ENCODE results near the gene SFRP2. TPM values are rescaled to one million over a fixed set of nuclear protein-coding genes. Genes with fewer than 3 reads are reported as not detected.

SFRP2 gene
- total and polyA plus RNA-seq, 8 donors: 1.2 to 40.0 (median 9.2) TPM; not detected in 2

DNA sequence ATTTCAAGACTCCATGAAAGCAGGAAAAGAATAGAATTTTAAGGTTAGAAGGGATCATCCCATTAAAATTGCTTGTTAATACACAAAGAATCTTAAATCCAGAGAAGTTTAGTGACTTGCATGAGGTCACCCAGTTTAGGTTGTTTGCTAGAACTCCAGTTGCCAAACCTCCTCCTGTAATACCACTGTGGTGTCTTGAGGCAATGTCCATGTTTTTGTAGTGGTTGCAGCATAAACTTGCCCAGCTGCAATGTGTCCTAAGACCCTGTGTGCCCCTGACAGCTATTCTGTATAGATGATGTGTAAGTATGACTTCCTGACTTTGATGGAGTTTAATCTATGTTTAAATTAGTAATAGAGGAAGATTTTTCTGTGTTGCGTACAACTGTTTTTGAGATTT lies 6.3 kb downstream of the SFRP2 start:
- whole genome bisulfite sequencing, 5 donors: 92 to 97% (median 97%) methylated on average over 1 of the region's 1 CpG
- TF ChIP-seq POLR2AphosphoS5 (IDR thresholded peaks at IDR 0.05): no peak
- no peak for DNase-seq

DNA sequence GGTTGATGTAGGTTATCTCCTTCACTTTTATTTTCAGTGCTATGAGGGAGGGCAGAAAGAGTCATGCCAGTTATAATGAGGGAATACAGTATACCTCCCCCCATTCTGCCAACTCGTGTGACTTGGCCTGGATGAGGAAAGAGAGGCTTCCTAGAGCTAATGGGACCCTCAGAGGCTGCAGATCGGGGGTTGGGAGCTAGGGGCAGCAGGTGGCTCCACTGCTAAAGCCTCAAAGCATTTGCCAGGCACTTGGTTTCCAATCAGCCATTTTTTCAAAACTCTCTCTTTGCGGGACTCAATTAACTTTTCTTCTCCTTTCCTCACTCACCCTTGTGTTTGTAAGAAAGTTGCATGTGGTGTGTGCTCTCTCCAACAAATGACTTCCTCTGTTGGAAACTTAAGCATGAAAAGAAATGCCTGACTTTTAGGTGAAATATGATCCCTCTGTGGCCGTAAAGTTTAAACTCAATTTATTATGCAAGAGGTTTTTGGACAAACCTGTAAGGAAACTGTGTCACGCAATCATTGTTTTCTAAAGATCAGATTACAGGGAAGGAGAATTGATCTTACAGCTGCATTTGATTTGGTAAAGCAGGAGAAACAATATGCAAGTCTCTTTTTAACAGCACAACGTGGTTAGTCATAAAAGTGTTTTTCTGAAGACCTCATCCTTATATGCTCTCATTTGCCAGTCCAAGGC lies 7.0 kb downstream of the SFRP2 start:
- Histone ChIP-seq H3K27ac (no peak overlapping the region), H3K4me3 (no peak overlapping the region), H3K27me3 (peaks cover 0 to 26% (median 9%) of the 10 kb centered on the region in 3 donors), H3K4me1 (no peaks in the 10 kb centered on the region), H3K36me3 (no peaks in the 10 kb centered on the region), H3K9me3 (peaks cover 0 to 3% (median 0%) of the 10 kb centered on the region in 4 donors)
- DNase-seq: no peak
- intact Hi-C loops (cut with DNase I; ENCODE audit: low total_unique reads): no loop called here
- no peak for TF ChIP-seq POLR2A (IDR thresholded peaks at IDR 0.05)
- no peak for TF ChIP-seq POLR2AphosphoS5 (IDR thresholded peaks at IDR 0.05)
- TF ChIP-seq EP300 (IDR thresholded peaks at IDR 0.05): no peak
- TF ChIP-seq, protein P1, sequence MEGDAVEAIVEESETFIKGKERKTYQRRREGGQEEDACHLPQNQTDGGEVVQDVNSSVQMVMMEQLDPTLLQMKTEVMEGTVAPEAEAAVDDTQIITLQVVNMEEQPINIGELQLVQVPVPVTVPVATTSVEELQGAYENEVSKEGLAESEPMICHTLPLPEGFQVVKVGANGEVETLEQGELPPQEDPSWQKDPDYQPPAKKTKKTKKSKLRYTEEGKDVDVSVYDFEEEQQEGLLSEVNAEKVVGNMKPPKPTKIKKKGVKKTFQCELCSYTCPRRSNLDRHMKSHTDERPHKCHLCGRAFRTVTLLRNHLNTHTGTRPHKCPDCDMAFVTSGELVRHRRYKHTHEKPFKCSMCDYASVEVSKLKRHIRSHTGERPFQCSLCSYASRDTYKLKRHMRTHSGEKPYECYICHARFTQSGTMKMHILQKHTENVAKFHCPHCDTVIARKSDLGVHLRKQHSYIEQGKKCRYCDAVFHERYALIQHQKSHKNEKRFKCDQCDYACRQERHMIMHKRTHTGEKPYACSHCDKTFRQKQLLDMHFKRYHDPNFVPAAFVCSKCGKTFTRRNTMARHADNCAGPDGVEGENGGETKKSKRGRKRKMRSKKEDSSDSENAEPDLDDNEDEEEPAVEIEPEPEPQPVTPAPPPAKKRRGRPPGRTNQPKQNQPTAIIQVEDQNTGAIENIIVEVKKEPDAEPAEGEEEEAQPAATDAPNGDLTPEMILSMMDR (IDR thresholded peaks at IDR 0.05): no peak
- WGBS, 5 donors: 22 to 39% (median 25%) methylated on average over 6 of the region's 6 CpGs

More for the DNA sequence above, 6.3 kb downstream of the SFRP2 start:
- H3K9me3 ChIP-seq: peaks cover 0 to 3% (median 0%) of the 10 kb centered on the region in 4 donors
- no peaks in the 10 kb centered on the region for H3K36me3 ChIP-seq
- H3K27ac ChIP-seq: no peak overlapping the region
- H3K4me1 ChIP-seq: no peaks in the 10 kb centered on the region
- peaks cover 0 to 33% (median 14%) of the 10 kb centered on the region in 3 donors for H3K27me3 ChIP-seq
- no peak overlapping the region for H3K4me3 ChIP-seq
- intact Hi-C loops (cut with DNase I; ENCODE audit: low total_unique reads): no loop called here

DNA sequence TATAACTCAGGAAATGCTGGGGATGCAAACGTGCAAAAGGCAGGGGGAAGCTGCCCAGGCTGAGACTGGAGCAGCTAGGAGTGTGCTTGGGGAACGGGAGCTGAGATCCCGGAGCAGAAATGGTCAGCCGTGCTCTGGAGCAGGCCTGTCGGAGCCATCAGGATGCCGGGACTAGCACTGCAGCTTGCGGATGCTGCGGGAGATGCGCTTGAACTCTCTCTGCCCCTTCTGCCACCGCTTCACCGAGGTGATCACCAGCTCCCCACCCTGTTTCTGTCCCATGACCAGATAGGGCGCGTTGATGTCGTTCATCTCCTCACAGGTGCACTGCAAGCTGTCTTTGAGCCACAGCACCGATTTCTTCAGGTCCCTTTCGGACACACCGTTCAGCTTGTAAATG lies 7.6 kb downstream of the SFRP2 start:
- no peak for DNase-seq
- H3K4me3 ChIP-seq: no peak overlapping the region
- 85 to 90% (median 87%) methylated on average over 17 of the region's 17 CpGs for WGBS, 5 donors
- TF ChIP-seq POLR2A (IDR thresholded peaks at IDR 0.05) (no peak), POLR2AphosphoS5 (IDR thresholded peaks at IDR 0.05) (no peak), EP300 (IDR thresholded peaks at IDR 0.05) (no peak)
- TF ChIP-seq, protein P1 (IDR thresholded peaks at IDR 0.05): no peak
- H3K36me3 ChIP-seq: no peaks in the 10 kb centered on the region
- no peak overlapping the region for H3K27ac ChIP-seq
- H3K4me1 ChIP-seq: no peaks in the 10 kb centered on the region
- intact Hi-C loops (cut with DNase I; ENCODE audit: low total_unique reads): no loop called here
- peaks cover 0 to 3% (median 0%) of the 10 kb centered on the region in 4 donors for H3K9me3 ChIP-seq
- H3K27me3 ChIP-seq: peaks cover 0 to 20% (median 4%) of the 10 kb centered on the region in 3 donors

DNA sequence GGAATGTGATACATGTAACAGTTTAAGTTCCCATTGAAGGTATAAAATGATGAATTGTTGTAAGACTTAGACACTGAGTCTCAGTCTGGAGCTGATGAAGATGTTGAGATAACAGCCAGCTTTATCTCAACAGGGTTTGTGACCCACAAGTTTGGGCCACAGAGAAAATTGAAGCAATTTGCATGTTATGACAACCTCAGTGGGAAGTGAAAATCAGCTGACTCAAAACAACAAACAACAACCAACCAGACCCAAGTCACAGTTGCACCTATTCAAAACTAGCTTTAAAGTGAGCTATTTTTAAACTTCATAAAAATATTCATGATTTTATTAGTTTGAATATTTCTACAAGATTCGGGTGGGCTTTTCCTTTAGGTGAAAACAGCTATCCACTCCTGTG lies 8.0 kb downstream of the SFRP2 start:
- Histone ChIP-seq H3K4me1 (no peaks in the 10 kb centered on the region), H3K27me3 (peaks cover 0 to 16% (median 0%) of the 10 kb centered on the region in 3 donors), H3K9me3 (peaks cover 0 to 3% (median 0%) of the 10 kb centered on the region in 4 donors), H3K4me3 (no peak overlapping the region), H3K36me3 (no peaks in the 10 kb centered on the region), H3K27ac (no peak overlapping the region)
- no peak for DNase-seq
- TF ChIP-seq EP300 (IDR thresholded peaks at IDR 0.05) (no peak), POLR2A (IDR thresholded peaks at IDR 0.05) (no peak), POLR2AphosphoS5 (IDR thresholded peaks at IDR 0.05) (no peak)
- TF ChIP-seq, protein P1 (IDR thresholded peaks at IDR 0.05): no peak
- WGBS, 5 donors: 71 to 89% (median 80%) methylated on average over 1 of the region's 1 CpG
- intact Hi-C loops (cut with DNase I; ENCODE audit: low total_unique reads): no loop called here

DNA sequence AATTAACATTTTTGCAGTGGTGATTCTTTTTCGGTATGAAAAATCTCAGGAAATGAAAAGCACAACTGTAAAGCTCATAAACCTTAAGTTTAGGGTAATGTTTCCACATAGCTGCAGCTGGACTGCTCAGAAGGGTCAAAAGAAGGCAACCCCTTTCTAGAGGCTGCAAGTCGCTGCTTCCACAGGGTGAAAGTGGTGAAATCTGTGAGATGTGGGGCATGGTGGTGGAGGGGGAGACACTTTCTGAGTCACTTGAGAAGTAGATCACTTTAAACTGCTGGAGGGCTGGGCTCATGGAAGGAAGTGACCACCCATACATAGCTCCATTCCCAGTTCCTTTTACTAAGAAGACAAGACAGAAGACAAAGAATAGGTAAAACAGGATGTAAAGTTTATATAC lies 8.7 kb downstream of the SFRP2 start:
- Histone ChIP-seq H3K9me3 (peaks cover 0 to 3% (median 0%) of the 10 kb centered on the region in 4 donors), H3K4me3 (no peak overlapping the region), H3K36me3 (no peaks in the 10 kb centered on the region), H3K4me1 (no peaks in the 10 kb centered on the region), H3K27ac (no peak overlapping the region), H3K27me3 (peaks cover 0 to 12% (median 0%) of the 10 kb centered on the region in 3 donors)
- TF ChIP-seq POLR2AphosphoS5 (IDR thresholded peaks at IDR 0.05): no peak
- TF ChIP-seq EP300 (IDR thresholded peaks at IDR 0.05): no peak
- TF ChIP-seq POLR2A (IDR thresholded peaks at IDR 0.05): no peak
- TF ChIP-seq, protein P1 (IDR thresholded peaks at IDR 0.05): no peak
- 65 to 71% (median 66%) methylated on average over 2 of the region's 2 CpGs for WGBS, 5 donors
- no peak for DNase-seq
- intact Hi-C loops (cut with DNase I; ENCODE audit: low total_unique reads): no loop called here

Measured in stomach (tissue), 9 donors.